DND-41 (cell line): ENCODE results near the gene TAS1R3.
A peak's percentile ranks its signal among the peaks of the same experiment; 100 is the strongest.
"Not testable (repeated sequence)": the region's sequence is repeated elsewhere in the genome, so short reads cannot be mapped to it uniquely, and the experiment has no call there.

Experiments used
- ATAC-seq: fragments of 200-7000 bp; cut with Tn5 transposase; 3 replicates; pipeline ENCODE4 v1.9.1; 2021; ENCODE audit warnings: low read depth; ENCODE audit not compliant: insufficient read depth
- DNase-seq: peaks from one replicate; pipeline ENCODE4 v3.0.0-alpha.2; 2020
- H2AFZ ChIP-seq: 2 replicates; pipeline ENCODE4 v1.6.0; 2012; ENCODE audit warnings: low read depth, low read length
- H3K27ac ChIP-seq: 2 replicates; pipeline ENCODE4 v1.5.1; 2012; ENCODE audit warnings: low read length, inconsistent platforms
- H3K27me3 ChIP-seq: fragments of 200-600 bp; sonication (generic); 2 replicates; pipeline ENCODE4 v1.6.0; 2012; ENCODE audit warnings: low read length, mild to moderate bottlenecking, inconsistent platforms; ENCODE audit not compliant: insufficient read depth, poor library complexity
- H3K36me3 ChIP-seq: 2 replicates; pipeline ENCODE4 v1.5.1; 2012; ENCODE audit warnings: low read length, inconsistent platforms; ENCODE audit not compliant: insufficient read depth
- H3K4me1 ChIP-seq: 2 replicates; pipeline ENCODE4 v1.5.1; 2012; ENCODE audit warnings: mild to moderate bottlenecking, low read length; ENCODE audit not compliant: insufficient read depth
- H3K4me2 ChIP-seq: 2 replicates; pipeline ENCODE4 v1.6.0; 2012; ENCODE audit warnings: mild to moderate bottlenecking, moderate library complexity, low read length, inconsistent platforms; ENCODE audit not compliant: insufficient read depth
- H3K4me3 ChIP-seq, 2 experiments: fragments of 200-600 bp in 1 of 2; shearing (Covaris generic) in 1 of 2; 2 replicates each; pipeline ENCODE4 v1.5.1; 2012 to 2016; ENCODE audit warnings: inconsistent platforms in 2 of 2, low read length in 2 of 2, mild to moderate bottlenecking in 2 of 2, low read depth in 1 of 2, moderate library complexity in 1 of 2
- H3K79me2 ChIP-seq: 2 replicates; pipeline ENCODE4 v1.6.0; 2012; ENCODE audit warnings: low read length, inconsistent platforms; ENCODE audit not compliant: insufficient read depth
- H3K9ac ChIP-seq: 2 replicates; pipeline ENCODE4 v1.6.0; 2012; ENCODE audit warnings: low read depth, mild to moderate bottlenecking, inconsistent platforms, low read length, moderate library complexity
- H3K9me3 ChIP-seq: 2 replicates; pipeline ENCODE4 v1.5.1; 2012; ENCODE audit warnings: low read length, moderate library complexity, mild to moderate bottlenecking, inconsistent platforms; ENCODE audit not compliant: insufficient read depth, severe bottlenecking
- H4K20me1 ChIP-seq: 2 replicates; pipeline ENCODE4 v1.6.0; 2012; ENCODE audit warnings: low read length; ENCODE audit not compliant: insufficient read depth
- EZH2 ChIP-seq: IDR thresholded peaks from 3 replicates; pipeline ENCODE4 v1.6.1; 2012; ENCODE audit warnings: borderline replicate concordance, low read depth, mild to moderate bottlenecking, moderate library complexity, low read length, inconsistent platforms; ENCODE audit not compliant: severe bottlenecking
- TF ChIP-seq, protein P1 (sequence below): IDR thresholded peaks from 2 replicates; pipeline ENCODE4 v1.5.1; 2012; ENCODE audit warnings: borderline replicate concordance, low read length, moderate library complexity, mild to moderate bottlenecking; ENCODE audit not compliant: poor library complexity, severe bottlenecking; ENCODE audit errors: extremely low read depth

The TAS1R3 gene

DNA sequence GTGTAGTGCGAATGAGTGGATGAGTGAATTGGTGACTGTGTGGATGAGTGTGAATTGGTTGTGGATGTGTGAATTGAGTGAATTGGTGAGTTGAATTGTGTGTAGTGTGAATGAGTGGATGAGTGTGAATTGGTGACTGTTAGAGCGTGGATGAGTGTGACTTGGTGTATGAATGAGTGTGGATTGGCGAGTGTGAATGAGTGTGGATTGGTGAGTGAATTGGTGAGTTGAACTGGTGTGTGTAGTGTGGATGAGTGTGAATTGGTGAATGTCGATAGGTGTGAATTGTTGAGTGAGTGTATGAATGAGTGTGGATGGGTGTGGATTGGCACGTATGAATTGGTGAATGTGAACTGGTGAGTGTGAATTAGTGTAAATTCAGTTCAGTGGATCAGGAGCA, 36.2 kb downstream of the TAS1R3 start:
- no peak overlapping the region for H3K9ac ChIP-seq
- peaks cover 10% of the 10 kb centered on the region; the same call in 1 of the 2 replicates for H3K36me3 ChIP-seq
- DNase-seq, result no peak
- TF ChIP-seq, protein P1, sequence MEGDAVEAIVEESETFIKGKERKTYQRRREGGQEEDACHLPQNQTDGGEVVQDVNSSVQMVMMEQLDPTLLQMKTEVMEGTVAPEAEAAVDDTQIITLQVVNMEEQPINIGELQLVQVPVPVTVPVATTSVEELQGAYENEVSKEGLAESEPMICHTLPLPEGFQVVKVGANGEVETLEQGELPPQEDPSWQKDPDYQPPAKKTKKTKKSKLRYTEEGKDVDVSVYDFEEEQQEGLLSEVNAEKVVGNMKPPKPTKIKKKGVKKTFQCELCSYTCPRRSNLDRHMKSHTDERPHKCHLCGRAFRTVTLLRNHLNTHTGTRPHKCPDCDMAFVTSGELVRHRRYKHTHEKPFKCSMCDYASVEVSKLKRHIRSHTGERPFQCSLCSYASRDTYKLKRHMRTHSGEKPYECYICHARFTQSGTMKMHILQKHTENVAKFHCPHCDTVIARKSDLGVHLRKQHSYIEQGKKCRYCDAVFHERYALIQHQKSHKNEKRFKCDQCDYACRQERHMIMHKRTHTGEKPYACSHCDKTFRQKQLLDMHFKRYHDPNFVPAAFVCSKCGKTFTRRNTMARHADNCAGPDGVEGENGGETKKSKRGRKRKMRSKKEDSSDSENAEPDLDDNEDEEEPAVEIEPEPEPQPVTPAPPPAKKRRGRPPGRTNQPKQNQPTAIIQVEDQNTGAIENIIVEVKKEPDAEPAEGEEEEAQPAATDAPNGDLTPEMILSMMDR, result no peak
- no peak for TF ChIP-seq EZH2
- no peaks in the 10 kb centered on the region for H3K27me3 ChIP-seq
- H2AFZ ChIP-seq, result no peak overlapping the region
- H3K27ac ChIP-seq, result no peak overlapping the region
- no peak overlapping the region for H3K4me2 ChIP-seq
- H3K4me3 ChIP-seq, result no peak overlapping the region
- ATAC-seq, result no peak
- peaks cover 17% of the 10 kb centered on the region for H3K9me3 ChIP-seq
- H4K20me1 ChIP-seq, result peaks cover 12% of the 10 kb centered on the region
- no peaks in the 10 kb centered on the region for H3K79me2 ChIP-seq
- H3K4me1 ChIP-seq, result peaks cover 12% of the 10 kb centered on the region

DNA sequence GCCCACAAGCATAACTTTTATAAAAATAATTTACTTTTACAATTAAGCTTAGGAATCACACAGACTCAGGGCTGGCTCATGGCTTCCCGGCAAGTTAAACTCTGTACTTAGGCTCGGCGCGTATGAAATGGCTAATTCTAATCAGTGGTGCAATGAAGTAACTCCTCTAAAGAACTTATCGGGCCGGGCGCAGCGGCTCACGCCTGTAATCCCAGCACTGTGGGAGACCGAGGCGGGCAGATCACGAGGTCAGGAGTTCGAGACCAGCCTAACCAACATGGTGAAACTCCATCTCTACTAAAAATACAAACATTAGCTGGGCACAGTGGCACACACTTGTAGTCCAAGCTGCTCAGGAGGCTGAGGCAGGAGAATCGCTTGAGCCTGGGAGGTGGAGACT, 39.0 kb downstream of the TAS1R3 start:
- not testable (repeated sequence) for H3K27ac ChIP-seq, H3K9ac ChIP-seq, H3K4me2 ChIP-seq, DNase-seq, H3K27me3 ChIP-seq, H3K4me3 ChIP-seq, ATAC-seq, H2AFZ ChIP-seq
- Histone ChIP-seq H3K36me3 (peaks cover 28% of the 10 kb centered on the region), H4K20me1 (peaks cover 29% of the 10 kb centered on the region), H3K9me3 (peaks cover 17% of the 10 kb centered on the region), H3K4me1 (peaks cover 33% of the 10 kb centered on the region), H3K79me2 (peaks cover 23% of the 10 kb centered on the region)

DNA sequence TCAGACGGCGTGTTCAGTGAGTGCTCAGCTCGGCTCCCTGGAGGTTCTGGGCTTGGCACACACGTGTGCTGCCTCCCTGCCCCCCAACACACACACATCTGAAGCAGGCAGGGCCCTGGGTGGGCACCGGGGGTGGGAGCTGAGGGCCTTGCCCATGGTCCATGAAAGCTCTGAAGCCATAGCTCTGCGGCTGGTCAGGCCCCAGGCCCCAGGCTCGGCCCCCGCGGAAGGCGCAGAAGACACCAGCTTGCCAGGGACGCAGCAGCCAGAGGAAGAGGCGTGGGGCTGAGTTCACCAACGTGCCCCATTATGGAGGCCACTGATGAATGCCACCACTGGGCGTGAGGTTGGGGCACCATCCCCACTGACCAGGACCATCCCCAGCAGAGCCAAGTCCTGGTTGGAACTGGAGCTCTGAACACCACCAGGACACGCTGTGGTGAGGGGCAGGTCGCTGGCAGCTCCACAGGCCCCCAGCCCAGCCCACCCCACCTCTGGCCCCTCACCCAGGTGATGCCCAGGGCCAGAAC, 39.8 kb downstream of the TAS1R3 start:
- no peak overlapping the region for H3K4me2 ChIP-seq
- peaks cover 15% of the 10 kb centered on the region for H3K9me3 ChIP-seq
- no peak overlapping the region for H3K27ac ChIP-seq
- DNase-seq (no peak), ATAC-seq (no peak)
- TF ChIP-seq, protein P1, result no peak
- TF ChIP-seq EZH2, result no peak
- no peaks in the 10 kb centered on the region for H3K27me3 ChIP-seq
- H3K79me2 ChIP-seq, result peaks cover 25% of the 10 kb centered on the region
- H4K20me1 ChIP-seq, result peaks cover 29% of the 10 kb centered on the region
- peaks cover 34% of the 10 kb centered on the region for H3K4me1 ChIP-seq
- H3K4me3 ChIP-seq, result no peak overlapping the region
- H3K36me3 ChIP-seq, result peaks cover 28% of the 10 kb centered on the region
- H2AFZ ChIP-seq, result no peak overlapping the region
- no peak overlapping the region for H3K9ac ChIP-seq

DNA sequence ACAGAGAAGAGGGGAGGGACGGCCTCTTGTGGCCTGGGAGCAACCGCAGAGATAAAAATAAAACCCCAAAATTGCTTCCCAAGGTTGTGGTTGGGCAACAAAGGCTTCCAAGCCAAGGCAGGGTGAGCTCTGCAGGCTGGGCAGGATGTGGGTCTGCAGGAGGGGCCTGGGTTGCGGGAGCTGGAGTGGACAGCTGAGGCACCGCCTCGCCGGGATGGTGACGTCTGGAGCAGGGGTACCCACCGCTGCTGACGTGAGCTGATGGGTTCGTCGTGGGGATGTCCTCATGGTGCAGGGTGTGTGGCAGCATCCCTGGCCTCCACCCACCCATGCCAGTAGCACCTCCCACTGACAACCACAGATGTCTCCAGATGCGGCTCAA, 40.3 kb downstream of the TAS1R3 start:
- H3K36me3 ChIP-seq, result peaks cover 28% of the 10 kb centered on the region
- peaks cover 10% of the 10 kb centered on the region for H3K9me3 ChIP-seq
- TF ChIP-seq, protein P1, result no peak
- TF ChIP-seq EZH2, result no peak
- H4K20me1 ChIP-seq, result peaks cover 29% of the 10 kb centered on the region
- H3K27ac ChIP-seq, result no peak overlapping the region
- no peak overlapping the region for H3K4me3 ChIP-seq
- no peak overlapping the region for H3K9ac ChIP-seq
- ATAC-seq (peak; percentile 15), DNase-seq (peak; percentile 76)
- peak overlapping the region; percentile 50; the same call in 1 of the 2 replicates for H3K4me2 ChIP-seq
- peaks cover 29% of the 10 kb centered on the region for H3K79me2 ChIP-seq
- H2AFZ ChIP-seq, result no peak overlapping the region
- no peaks in the 10 kb centered on the region for H3K27me3 ChIP-seq
- H3K4me1 ChIP-seq, result peaks cover 39% of the 10 kb centered on the region
